H1 (cell line): ENCODE results near the gene VIT. TPM values are rescaled to one million over a fixed set of nuclear protein-coding genes. Genes with fewer than 3 reads are reported as not detected.

Source experiments
- polyA plus RNA-seq, 7 experiments: library from polyadenylated mRNA; depleted of rRNA in 3 of 7; stranded (reverse) in 5 of 7; unstranded in 2 of 7; fragments of >200 nt in 5 of 7; fragments of 200-250 nt in 2 of 7; gene quantifications; 1 replicate in 5 of 7; 2 replicates in 1 of 7; 4 replicates in 1 of 7; pipeline versions ENCODE4 v1.2.1 to v1.2.3, GENCODE V29; 2011 to 2013; ENCODE audit warnings: missing spikeins in 2 of 7, mixed read lengths in 2 of 7
- total RNA-seq: library from RNA; stranded (reverse); fragmentation: NEBNext Ultra II Directional; extraction: Animal tissue kit (Norgen Biotek cat#: 25700); gene quantifications from 2 replicates; pipeline ENCODE4 v1.2.1, GENCODE V29; 2021
- TF ChIP-seq, protein P1 (sequence below): fragments of 300-600 bp; sonication (generic); IDR thresholded peaks from 2 replicates; pipeline ENCODE4 v1.7.1; 2012; ENCODE audit warnings: low read length, moderate library complexity, mild to moderate bottlenecking, inconsistent platforms; ENCODE audit not compliant: insufficient replicate concordance

The VIT gene
- total and polyA plus RNA-seq, 2 of the 8 experiments (the other 6 are each of a cell fraction or from before 2014, with no cell fraction given) = 0.03 TPM; not detected in 1

DNA sequence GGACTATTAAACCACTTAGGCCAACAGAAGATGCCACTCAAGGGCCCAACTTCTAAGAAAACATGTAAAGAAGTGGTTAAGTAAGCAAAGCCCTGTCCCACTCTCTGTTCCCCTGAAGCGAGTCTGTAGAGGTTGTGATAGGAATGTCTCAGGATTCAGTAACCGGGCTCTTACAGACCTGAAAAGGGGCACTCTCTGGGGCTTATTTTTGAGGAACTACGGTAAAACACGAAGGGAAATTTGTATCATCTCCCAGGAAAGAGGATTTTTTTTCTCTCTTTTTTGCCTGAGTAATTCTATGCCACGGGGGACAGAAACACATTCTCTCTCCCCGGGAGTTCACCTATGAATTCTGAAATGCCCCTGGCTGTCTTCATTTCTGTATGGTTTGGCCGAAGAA lies 77.4 kb downstream of the VIT start (continued):
- TF ChIP-seq, protein P1, sequence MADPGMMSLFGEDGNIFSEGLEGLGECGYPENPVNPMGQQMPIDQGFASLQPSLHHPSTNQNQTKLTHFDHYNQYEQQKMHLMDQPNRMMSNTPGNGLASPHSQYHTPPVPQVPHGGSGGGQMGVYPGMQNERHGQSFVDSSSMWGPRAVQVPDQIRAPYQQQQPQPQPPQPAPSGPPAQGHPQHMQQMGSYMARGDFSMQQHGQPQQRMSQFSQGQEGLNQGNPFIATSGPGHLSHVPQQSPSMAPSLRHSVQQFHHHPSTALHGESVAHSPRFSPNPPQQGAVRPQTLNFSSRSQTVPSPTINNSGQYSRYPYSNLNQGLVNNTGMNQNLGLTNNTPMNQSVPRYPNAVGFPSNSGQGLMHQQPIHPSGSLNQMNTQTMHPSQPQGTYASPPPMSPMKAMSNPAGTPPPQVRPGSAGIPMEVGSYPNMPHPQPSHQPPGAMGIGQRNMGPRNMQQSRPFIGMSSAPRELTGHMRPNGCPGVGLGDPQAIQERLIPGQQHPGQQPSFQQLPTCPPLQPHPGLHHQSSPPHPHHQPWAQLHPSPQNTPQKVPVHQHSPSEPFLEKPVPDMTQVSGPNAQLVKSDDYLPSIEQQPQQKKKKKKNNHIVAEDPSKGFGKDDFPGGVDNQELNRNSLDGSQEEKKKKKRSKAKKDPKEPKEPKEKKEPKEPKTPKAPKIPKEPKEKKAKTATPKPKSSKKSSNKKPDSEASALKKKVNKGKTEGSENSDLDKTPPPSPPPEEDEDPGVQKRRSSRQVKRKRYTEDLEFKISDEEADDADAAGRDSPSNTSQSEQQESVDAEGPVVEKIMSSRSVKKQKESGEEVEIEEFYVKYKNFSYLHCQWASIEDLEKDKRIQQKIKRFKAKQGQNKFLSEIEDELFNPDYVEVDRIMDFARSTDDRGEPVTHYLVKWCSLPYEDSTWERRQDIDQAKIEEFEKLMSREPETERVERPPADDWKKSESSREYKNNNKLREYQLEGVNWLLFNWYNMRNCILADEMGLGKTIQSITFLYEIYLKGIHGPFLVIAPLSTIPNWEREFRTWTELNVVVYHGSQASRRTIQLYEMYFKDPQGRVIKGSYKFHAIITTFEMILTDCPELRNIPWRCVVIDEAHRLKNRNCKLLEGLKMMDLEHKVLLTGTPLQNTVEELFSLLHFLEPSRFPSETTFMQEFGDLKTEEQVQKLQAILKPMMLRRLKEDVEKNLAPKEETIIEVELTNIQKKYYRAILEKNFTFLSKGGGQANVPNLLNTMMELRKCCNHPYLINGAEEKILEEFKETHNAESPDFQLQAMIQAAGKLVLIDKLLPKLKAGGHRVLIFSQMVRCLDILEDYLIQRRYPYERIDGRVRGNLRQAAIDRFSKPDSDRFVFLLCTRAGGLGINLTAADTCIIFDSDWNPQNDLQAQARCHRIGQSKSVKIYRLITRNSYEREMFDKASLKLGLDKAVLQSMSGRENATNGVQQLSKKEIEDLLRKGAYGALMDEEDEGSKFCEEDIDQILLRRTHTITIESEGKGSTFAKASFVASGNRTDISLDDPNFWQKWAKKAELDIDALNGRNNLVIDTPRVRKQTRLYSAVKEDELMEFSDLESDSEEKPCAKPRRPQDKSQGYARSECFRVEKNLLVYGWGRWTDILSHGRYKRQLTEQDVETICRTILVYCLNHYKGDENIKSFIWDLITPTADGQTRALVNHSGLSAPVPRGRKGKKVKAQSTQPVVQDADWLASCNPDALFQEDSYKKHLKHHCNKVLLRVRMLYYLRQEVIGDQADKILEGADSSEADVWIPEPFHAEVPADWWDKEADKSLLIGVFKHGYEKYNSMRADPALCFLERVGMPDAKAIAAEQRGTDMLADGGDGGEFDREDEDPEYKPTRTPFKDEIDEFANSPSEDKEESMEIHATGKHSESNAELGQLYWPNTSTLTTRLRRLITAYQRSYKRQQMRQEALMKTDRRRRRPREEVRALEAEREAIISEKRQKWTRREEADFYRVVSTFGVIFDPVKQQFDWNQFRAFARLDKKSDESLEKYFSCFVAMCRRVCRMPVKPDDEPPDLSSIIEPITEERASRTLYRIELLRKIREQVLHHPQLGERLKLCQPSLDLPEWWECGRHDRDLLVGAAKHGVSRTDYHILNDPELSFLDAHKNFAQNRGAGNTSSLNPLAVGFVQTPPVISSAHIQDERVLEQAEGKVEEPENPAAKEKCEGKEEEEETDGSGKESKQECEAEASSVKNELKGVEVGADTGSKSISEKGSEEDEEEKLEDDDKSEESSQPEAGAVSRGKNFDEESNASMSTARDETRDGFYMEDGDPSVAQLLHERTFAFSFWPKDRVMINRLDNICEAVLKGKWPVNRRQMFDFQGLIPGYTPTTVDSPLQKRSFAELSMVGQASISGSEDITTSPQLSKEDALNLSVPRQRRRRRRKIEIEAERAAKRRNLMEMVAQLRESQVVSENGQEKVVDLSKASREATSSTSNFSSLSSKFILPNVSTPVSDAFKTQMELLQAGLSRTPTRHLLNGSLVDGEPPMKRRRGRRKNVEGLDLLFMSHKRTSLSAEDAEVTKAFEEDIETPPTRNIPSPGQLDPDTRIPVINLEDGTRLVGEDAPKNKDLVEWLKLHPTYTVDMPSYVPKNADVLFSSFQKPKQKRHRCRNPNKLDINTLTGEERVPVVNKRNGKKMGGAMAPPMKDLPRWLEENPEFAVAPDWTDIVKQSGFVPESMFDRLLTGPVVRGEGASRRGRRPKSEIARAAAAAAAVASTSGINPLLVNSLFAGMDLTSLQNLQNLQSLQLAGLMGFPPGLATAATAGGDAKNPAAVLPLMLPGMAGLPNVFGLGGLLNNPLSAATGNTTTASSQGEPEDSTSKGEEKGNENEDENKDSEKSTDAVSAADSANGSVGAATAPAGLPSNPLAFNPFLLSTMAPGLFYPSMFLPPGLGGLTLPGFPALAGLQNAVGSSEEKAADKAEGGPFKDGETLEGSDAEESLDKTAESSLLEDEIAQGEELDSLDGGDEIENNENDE = peak; percentile 98
- TF ChIP-seq, all 59 proteins: peak for 1
